HG03196 (cell line): ENCODE results near the gene PTPMT1.
"Not testable (repeated sequence)": the region's sequence is repeated elsewhere in the genome, so short reads cannot be mapped to it uniquely, and the experiment has no call there.

ENCODE experiments used
- ATAC-seq: cut with Tn5 transposase; IDR thresholded peaks from one replicate; pipeline ENCODE4 v1.9.1; 2021; ENCODE audit not compliant: unreplicated experiment

PTPMT1 gene

GRCh38 chr11:47565340-47566148, at the start of gene PTPMT1:
TSS of gene PTPMT1 (plus strand) at chr11:47565599. CDS start at chr11:47565623, 24 bp downstream.
- ATAC-seq, result peak; percentile 78

DNA sequence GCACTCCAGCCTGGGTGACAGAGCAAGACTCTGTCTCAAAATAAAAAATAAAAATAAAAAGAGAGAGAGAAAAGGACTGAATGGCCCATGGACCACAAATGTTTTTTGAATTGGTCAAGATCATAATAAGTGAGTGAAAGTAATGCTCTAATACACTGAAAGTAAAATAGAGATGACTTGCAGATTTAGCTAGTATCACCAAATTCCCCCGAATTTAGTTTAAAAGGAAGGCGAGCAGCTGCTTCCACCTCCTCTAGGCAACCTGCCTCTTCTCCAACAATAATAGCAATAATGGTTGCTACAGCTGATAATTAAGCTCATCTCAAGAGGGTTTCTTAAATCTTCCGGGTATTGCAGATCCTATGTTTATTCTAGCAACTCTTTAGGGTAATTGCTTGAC, 49.2 kb upstream of the PTPMT1 start:
- no peak for ATAC-seq

GRCh38 chr11:47516984-47517853, 48.2 kb upstream of the PTPMT1 start:
- no peak for ATAC-seq

- ATAC-seq, result no peak
Observed at GRCh38 chr11:47518212-47518964, 47.0 kb upstream of the PTPMT1 start.

- ATAC-seq, result peak; percentile 47
Observed at GRCh38 chr11:47523490-47524225, 41.7 kb upstream of the PTPMT1 start.

GRCh38 chr11:47524291-47524874, 41.0 kb upstream of the PTPMT1 start:
- no peak for ATAC-seq

- not testable (repeated sequence) for ATAC-seq
Observed at GRCh38 chr11:47526032-47526431, 39.4 kb upstream of the PTPMT1 start.

DNA sequence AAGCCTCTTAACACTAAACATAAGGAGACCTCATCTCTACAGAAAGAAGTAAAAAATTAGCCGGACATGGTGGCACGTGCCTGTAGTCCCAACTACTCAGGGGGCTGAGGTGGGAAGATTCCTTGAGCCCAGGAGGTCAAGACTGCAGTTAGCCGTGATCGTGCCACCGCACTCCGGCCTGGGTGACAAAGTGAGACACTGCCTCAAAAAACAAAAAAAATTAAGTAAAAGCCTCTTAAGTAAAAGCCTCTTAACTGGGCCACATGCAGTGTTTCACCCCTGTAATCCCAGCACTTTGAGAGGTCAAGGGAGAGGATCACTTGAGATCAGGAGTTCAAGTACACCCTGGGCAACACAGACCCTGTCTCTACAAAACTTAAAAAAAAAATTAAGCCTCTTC, 38.2 kb upstream of the PTPMT1 start:
- no peak for ATAC-seq

DNA sequence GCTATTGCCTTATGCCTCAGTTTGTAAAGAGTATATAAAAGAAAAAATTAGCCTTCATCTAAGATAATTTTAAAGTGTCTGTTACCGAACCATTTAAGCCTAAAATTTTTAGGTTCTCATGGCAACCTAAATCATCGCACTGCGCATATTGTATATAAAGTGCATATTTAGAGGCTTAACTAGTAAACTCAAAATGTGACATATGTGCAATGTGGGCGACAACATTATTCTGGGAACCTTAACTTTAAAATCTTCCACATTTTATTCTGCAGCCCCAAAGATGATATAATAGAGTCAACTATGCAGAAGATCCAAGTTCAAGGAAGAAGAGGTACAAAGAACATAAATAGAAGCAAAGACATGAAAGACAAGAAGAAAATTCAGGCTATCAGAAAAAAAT, 35.4 kb upstream of the PTPMT1 start:
- no peak for ATAC-seq

DNA sequence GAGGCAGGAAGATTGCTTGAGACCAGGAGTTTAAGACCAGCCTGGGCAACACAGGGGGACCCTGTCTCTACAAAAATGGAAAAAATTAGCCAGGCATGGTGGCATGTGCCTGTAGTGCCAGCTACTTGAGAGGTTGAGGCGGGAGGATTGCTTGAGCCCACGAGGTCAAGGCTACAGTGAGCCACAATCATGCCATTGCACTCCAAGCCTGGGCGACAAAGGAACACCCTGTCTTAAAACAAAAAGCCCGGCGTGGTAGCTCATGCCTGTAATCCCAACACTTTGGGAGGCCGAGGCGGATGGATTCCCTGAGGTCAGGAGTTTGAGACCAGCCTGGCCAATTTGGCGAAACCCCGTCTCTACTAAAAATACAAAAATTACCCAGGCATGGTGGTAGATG, 34.7 kb upstream of the PTPMT1 start:
- not testable (repeated sequence) for ATAC-seq

DNA sequence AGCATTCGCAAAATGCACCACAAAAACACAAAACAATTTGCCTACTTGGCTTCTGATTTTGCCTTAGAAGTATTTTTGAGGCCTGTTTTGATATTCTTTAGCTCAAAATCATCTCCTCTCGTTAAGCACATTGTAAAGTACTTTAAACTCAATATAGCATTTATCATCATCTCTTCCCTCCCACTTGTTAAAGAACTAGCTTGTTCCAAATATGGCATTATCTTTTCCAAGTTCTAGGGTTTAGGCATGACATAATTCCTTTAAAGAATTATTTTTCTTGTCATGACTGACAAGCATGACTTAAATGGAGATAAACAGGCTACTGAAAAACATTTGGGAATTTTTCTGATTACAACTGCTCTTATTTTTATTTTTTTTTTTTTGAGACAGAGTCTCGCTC, 33.7 kb upstream of the PTPMT1 start:
- no peak for ATAC-seq

- no peak for ATAC-seq
Observed at GRCh38 chr11:47532597-47533213, 32.7 kb upstream of the PTPMT1 start.

- ATAC-seq, result no peak
Observed at GRCh38 chr11:47533690-47534151, 31.7 kb upstream of the PTPMT1 start.

DNA sequence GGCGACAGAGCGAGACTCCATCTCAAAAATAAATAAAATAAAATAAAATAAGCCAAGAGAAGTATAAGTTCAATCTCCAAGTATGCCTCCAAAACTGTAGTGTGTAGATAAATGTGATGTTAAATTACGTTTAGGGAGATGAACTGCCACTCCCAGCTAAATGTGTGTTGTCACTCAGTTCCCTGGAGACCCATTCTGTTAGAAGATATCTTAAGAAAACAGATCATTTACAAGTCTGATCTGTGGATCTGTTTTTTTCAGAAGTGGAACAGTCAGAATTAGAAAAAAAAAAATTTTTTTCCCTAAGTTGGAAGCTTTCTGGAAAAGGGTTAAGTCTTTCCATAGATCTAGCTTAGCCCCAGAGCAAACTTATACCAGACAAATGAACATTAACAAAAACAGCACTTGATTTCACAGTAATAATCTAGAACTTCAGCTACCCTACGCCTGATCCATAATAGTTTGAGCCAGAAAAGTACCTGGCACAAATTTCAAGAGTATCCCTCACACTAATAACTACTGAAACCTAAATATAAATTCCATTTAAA, 30.6 kb upstream of the PTPMT1 start:
- no peak for ATAC-seq

DNA sequence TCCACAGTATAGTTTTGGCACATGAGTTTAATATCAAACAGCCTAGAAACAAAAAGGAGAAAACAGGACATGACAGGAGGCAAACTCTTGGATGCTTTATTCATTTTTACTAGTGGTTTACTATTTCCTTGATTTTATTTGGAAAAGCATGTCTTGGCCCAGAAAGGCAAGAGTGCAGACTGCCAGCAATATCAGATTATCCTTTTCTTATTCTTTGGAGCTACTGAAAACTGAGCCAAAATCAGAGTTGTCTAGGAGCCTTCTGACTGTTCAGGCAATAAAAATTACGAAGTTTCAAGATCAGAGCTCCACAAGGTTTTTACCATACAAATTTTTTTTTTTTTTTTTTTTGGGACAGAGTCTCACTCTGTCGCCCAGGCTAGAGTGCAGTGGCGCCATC, 28.5 kb upstream of the PTPMT1 start:
- ATAC-seq, result no peak

DNA sequence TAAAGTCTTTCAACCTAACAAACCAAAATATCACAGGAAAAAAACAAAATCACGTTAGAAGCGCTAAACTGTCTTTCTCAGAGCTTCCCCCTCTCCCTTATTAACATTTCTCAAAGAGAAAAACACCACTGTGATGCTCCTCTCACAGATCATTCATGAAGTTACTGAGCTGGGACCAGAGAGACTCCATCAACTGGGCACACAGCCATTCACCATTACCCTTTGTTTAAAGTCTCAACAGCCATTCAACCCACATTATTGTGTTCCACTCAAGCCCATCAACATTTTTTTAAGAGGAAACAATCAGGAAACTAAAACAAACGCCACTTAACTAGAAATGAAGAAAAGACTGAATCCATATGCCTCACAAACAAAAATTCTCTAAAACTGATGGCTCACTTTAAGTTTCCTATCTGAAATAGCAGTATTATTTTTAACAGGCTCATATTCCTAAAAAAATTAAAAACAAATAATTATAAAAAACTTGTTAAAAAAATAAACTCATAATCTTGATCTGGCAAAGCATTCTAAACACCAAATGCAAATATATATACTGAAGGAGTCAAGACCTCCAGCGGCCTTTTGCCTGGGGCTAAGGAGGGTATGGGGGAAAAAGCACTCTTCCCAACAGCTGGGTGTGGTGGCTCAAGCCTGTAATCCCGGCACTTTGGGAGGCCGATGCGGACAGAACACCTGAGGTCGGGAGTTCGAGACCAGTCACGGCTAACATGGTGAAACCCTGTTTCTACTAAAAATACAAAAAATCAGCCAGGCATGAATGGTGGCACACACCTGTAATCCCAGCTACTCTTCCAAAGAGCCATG, 26.4 kb upstream of the PTPMT1 start:
- ATAC-seq, result no peak

- no peak for ATAC-seq
Observed at GRCh38 chr11:47539681-47540039, 25.7 kb upstream of the PTPMT1 start.

- ATAC-seq, result no peak
Observed at GRCh38 chr11:47541070-47541469, 24.3 kb upstream of the PTPMT1 start.

- ATAC-seq, result no peak
Observed at GRCh38 chr11:47545298-47545697, 20.1 kb upstream of the PTPMT1 start.
